Ectodermal cell (in vitro differentiated cells): ENCODE measurements around the gene PFKFB2.

Source experiments
- H3K27ac ChIP-seq: 2 replicates; pipeline ENCODE4 v1.7.0; 2013; ENCODE audit warnings: mild to moderate bottlenecking, low read depth, low read length; ENCODE audit not compliant: insufficient read depth, poor library complexity, severe bottlenecking
- H3K27me3 ChIP-seq: 2 replicates; pipeline ENCODE4 v1.7.0; 2013; ENCODE audit warnings: mild to moderate bottlenecking, low read length; ENCODE audit not compliant: insufficient read depth, control insufficient read depth, poor library complexity, severe bottlenecking
- H3K36me3 ChIP-seq: one replicate; pipeline ENCODE4 v1.7.0; 2013; ENCODE audit warnings: low read length; ENCODE audit not compliant: control insufficient read depth, insufficient read depth
- H3K4me1 ChIP-seq: one replicate; pipeline ENCODE4 v1.7.0; 2013; ENCODE audit warnings: low read length; ENCODE audit not compliant: control insufficient read depth, insufficient read depth
- H3K4me3 ChIP-seq: 2 replicates; pipeline ENCODE4 v1.7.0; 2013; ENCODE audit warnings: low read depth, low read length, control low read depth; ENCODE audit not compliant: insufficient read depth
- H3K9me3 ChIP-seq: 2 replicates; pipeline ENCODE4 v1.7.0; 2013; ENCODE audit warnings: mild to moderate bottlenecking, low read length, moderate library complexity; ENCODE audit not compliant: control insufficient read depth
- WGBS, 2 experiments: methylation state at CpG; one replicate each; pipeline ENCODE4 v1.1.7; 2013; ENCODE audit warnings: missing lambda C conversion rate in 2 of 2; 5-methylcytosine and 5-hydroxymethylcytosine counted together

Gene PFKFB2

GRCh38 chr1:207029701-207030521 lies 23.2 kb upstream of the PFKFB2 start:
- Histone ChIP-seq H3K27ac (no peak overlapping the region), H3K4me1 (peaks cover 6% of the 10 kb centered on the region), H3K4me3 (no peak overlapping the region), H3K9me3 (no peaks in the 10 kb centered on the region), H3K27me3 (no peaks in the 10 kb centered on the region), H3K36me3 (no peaks in the 10 kb centered on the region)
- 86 to 91% methylated on average over 5 of the region's 5 CpGs for WGBS, 2 experiments

GRCh38 chr1:207030522-207031009 lies 22.5 kb upstream of the PFKFB2 start:
- Histone ChIP-seq H3K9me3 (no peaks in the 10 kb centered on the region), H3K4me3 (no peak overlapping the region), H3K36me3 (no peaks in the 10 kb centered on the region), H3K4me1 (no peaks in the 10 kb centered on the region), H3K27ac (no peak overlapping the region), H3K27me3 (no peaks in the 10 kb centered on the region)
- WGBS, 2 experiments: 95 to 96% methylated on average over 5 of the region's 5 CpGs

- no peak overlapping the region for H3K27ac ChIP-seq
- H3K4me3 ChIP-seq: no peak overlapping the region
- 93 to 94% methylated on average over 1 of the region's 1 CpG for WGBS, 2 experiments
- H3K9me3 ChIP-seq: no peaks in the 10 kb centered on the region
- no peaks in the 10 kb centered on the region for H3K4me1 ChIP-seq
- H3K27me3 ChIP-seq: no peaks in the 10 kb centered on the region
- no peaks in the 10 kb centered on the region for H3K36me3 ChIP-seq
Observed at GRCh38 chr1:207031016-207031415, 22.1 kb upstream of the PFKFB2 start.

- WGBS, 2 experiments: 88 to 89% methylated on average over 7 of the region's 7 CpGs
- Histone ChIP-seq H3K27ac (no peak overlapping the region), H3K27me3 (peaks cover 2% of the 10 kb centered on the region), H3K9me3 (no peaks in the 10 kb centered on the region), H3K4me1 (no peaks in the 10 kb centered on the region), H3K4me3 (no peak overlapping the region), H3K36me3 (no peaks in the 10 kb centered on the region)
Observed at GRCh38 chr1:207031632-207032264, 21.3 kb upstream of the PFKFB2 start.

- Histone ChIP-seq H3K27ac (no peak within 1 kb of the TSS), H3K4me3 (no peak within 1 kb of the TSS), H3K4me1 (no peaks in the 10 kb centered on the region), H3K36me3 (no peaks in the 10 kb centered on the region), H3K27me3 (peaks cover 6% of the 10 kb centered on the region), H3K9me3 (no peaks in the 10 kb centered on the region)
- WGBS, 2 experiments: 4% methylated on average over 1 of the region's 1 CpG
Observed at GRCh38 chr1:207032528-207033017, 20.5 kb upstream of the PFKFB2 start, which contains the start of gene C1orf116. TSS of gene C1orf116 (minus strand) at chr1:207032756. CDS start at chr1:207027598, 5,158 bp downstream.

- H3K36me3 ChIP-seq: no peaks in the 10 kb centered on the region
- no peak overlapping the region for H3K27ac ChIP-seq
- H3K9me3 ChIP-seq: no peaks in the 10 kb centered on the region
- peaks cover 6% of the 10 kb centered on the region for H3K27me3 ChIP-seq
- H3K4me1 ChIP-seq: no peaks in the 10 kb centered on the region
- 80 to 96% methylated on average over 1 to 2 of the region's 2 CpGs for WGBS, 2 experiments
- H3K4me3 ChIP-seq: no peak overlapping the region
Observed at GRCh38 chr1:207033302-207033701, 19.8 kb upstream of the PFKFB2 start.

GRCh38 chr1:207034208-207034607 lies 18.9 kb upstream of the PFKFB2 start:
- no peaks in the 10 kb centered on the region for H3K9me3 ChIP-seq
- H3K4me1 ChIP-seq: no peaks in the 10 kb centered on the region
- no peaks in the 10 kb centered on the region for H3K36me3 ChIP-seq
- peaks cover 6% of the 10 kb centered on the region for H3K27me3 ChIP-seq
- 94 to 100% methylated on average over 1 of the region's 1 CpG for WGBS, 2 experiments
- no peak overlapping the region for H3K27ac ChIP-seq
- H3K4me3 ChIP-seq: no peak overlapping the region

GRCh38 chr1:207034998-207035397 lies 18.1 kb upstream of the PFKFB2 start:
- H3K4me1 ChIP-seq: no peaks in the 10 kb centered on the region
- no peak overlapping the region for H3K27ac ChIP-seq

GRCh38 chr1:207035877-207036551 lies 17.1 kb upstream of the PFKFB2 start:
- Histone ChIP-seq H3K27ac (no peak overlapping the region), H3K4me3 (no peak overlapping the region), H3K9me3 (no peaks in the 10 kb centered on the region), H3K27me3 (peaks cover 6% of the 10 kb centered on the region), H3K4me1 (no peaks in the 10 kb centered on the region), H3K36me3 (no peaks in the 10 kb centered on the region)
- 85 to 89% methylated on average over 3 to 4 of the region's 4 CpGs for WGBS, 2 experiments

More at GRCh38 chr1:207034998-207035397, 18.1 kb upstream of the PFKFB2 start:
- H3K4me3 ChIP-seq: no peak overlapping the region
- H3K27me3 ChIP-seq: peaks cover 6% of the 10 kb centered on the region
- H3K9me3 ChIP-seq: no peaks in the 10 kb centered on the region
- no peaks in the 10 kb centered on the region for H3K36me3 ChIP-seq

- Histone ChIP-seq H3K27ac (no peak overlapping the region), H3K27me3 (peaks cover 6% of the 10 kb centered on the region), H3K36me3 (no peaks in the 10 kb centered on the region), H3K4me1 (no peaks in the 10 kb centered on the region), H3K9me3 (no peaks in the 10 kb centered on the region), H3K4me3 (no peak overlapping the region)
- 88% methylated on average over 1 of the region's 1 CpG; no CpG with 5 or more reads in 1 of the 2 experiments for WGBS, 2 experiments
Observed at GRCh38 chr1:207036865-207037264, 16.2 kb upstream of the PFKFB2 start.
